ENCODE data around the gene MROH2B.

The MROH2B gene

DNA sequence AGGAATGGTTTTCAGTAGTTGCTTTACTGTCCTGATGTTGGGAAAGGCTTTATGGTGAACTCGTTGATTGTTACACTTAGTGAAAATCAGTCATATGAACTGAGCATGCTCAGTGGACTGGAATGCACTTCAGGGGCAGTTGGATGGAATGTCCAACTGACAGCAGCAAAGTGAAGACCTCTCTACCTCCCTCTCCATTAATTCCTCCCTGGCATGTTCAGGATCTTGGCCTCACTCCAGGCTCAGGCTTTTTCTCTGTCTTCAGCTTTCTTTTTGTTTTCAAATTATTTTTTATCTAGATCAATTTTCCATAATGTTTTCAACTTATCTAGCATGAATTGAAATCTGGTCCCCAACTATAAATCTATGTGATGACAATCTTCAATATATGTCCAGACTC, at the start of gene MROH2B:
Gene MROH2B, minus strand, starts transcription at position 101 of the 400 bp plus-strand sequence. CDS start 490 bp downstream, outside the sequence.
- DNase-seq (ENCODE audit: low read depth in 2 of 2, low spot score in 1 of 2): no peak

- no peak for DNase-seq (ENCODE audit: low read depth in 2 of 2, low spot score in 1 of 2)
Observed at GRCh38 chr5:41120600-41120999, 49.5 kb upstream of the MROH2B start.

- no peak for DNase-seq (ENCODE audit: low read depth in 2 of 2, low spot score in 1 of 2)
Observed at GRCh38 chr5:41118177-41118576, 47.0 kb upstream of the MROH2B start.

DNA sequence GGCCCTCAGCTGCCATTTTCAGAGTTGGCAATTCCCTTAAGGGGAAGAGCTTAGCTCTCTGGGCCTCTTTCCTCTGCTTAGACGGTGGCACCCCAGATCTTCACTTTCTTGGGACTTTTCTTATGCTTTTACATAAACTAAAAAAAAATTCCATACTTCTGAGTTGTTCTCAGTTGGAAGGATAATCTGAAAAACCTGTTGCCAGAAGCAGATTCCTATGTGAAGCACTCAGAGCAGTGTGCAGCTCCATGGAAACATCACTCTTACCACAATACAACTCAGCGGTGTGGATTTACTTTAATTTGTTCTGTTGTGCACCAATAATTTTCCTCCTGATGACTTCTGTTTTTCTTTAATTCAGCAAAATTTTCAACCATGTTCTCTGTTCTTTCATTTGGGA, 44.1 kb upstream of the MROH2B start:
- no peak for DNase-seq (ENCODE audit: low read depth in 2 of 2, low spot score in 1 of 2)

GRCh38 chr5:41112486-41113455, 41.6 kb upstream of the MROH2B start:
- DNase-seq (ENCODE audit: low read depth in 2 of 2, low spot score in 1 of 2): no peak

DNA sequence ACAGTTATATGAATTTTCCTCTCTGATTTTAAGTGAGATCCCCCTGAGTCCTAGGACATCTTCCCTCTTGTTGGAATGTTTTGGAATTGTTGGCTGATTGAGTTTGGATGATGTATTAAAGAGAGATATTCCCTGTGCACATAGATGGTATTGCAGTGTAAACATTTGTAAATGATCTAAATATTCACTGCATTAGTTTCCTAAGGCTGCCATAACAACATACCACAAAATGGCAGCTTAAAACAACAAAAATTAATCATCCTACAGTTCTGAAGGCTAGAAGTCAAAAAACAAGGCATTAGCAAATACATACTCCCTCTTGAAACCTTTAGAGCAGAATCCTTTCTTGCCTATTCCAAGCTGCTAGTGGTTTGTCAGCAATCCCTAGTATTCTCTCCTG, 38.0 kb upstream of the MROH2B start:
- DNase-seq (ENCODE audit: low read depth in 2 of 2, low spot score in 1 of 2): no peak

GRCh38 chr5:41102341-41102740, 31.2 kb upstream of the MROH2B start:
- no peak for DNase-seq (ENCODE audit: low read depth in 2 of 2, low spot score in 1 of 2)

- no peak for DNase-seq (ENCODE audit: low read depth in 2 of 2, low spot score in 1 of 2)
Observed at GRCh38 chr5:41097642-41098041, 26.5 kb upstream of the MROH2B start.

GRCh38 chr5:41095324-41096101, 24.4 kb upstream of the MROH2B start:
- no peak for DNase-seq (ENCODE audit: low read depth in 2 of 2, low spot score in 1 of 2)

- no peak for DNase-seq (ENCODE audit: low read depth in 2 of 2, low spot score in 1 of 2)
Observed at GRCh38 chr5:41094871-41095270, 23.7 kb upstream of the MROH2B start.

DNA sequence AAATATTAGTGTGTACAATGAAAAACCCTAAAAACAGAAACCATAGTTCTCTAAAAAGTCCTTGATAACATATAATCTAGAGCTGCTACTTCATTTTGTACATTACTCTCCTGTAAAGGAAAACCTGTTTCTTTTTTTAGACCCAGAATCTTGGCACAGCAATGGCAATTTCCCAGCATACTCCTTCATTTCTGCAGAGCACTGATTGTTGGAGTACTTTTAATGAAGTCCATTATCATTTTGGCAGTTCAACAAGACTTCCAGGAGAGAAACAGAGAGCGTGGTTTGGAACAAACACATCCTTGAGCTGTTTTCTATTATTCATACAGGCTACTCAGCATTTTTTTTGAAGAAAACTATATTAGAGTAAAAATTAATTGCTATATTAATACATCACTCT, 22.7 kb upstream of the MROH2B start:
- DNase-seq (ENCODE audit: low read depth in 2 of 2, low spot score in 1 of 2): no peak

DNA sequence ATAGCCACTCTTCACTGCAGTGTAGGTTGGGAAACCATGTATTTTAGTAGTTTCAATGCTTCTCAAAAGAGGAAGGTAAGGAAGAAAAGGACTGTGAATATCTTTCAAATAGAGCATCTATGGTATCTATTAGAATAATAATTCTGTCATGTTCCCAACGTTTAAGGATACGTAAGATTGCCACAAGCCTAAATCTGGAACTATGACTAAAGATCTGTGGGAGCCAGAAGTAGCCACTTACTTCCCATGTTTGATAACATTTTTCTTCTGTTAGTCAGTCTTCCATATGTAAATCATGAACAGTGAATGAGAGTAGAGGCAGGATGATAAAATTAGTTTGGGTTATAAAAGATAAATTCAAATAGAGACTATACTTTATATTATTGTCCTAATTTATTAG, 16.3 kb upstream of the MROH2B start:
- no peak for DNase-seq (ENCODE audit: low read depth in 2 of 2, low spot score in 1 of 2)

GRCh38 chr5:41083306-41083705, 12.2 kb upstream of the MROH2B start:
- no peak for DNase-seq (ENCODE audit: low read depth in 2 of 2, low spot score in 1 of 2)

DNA sequence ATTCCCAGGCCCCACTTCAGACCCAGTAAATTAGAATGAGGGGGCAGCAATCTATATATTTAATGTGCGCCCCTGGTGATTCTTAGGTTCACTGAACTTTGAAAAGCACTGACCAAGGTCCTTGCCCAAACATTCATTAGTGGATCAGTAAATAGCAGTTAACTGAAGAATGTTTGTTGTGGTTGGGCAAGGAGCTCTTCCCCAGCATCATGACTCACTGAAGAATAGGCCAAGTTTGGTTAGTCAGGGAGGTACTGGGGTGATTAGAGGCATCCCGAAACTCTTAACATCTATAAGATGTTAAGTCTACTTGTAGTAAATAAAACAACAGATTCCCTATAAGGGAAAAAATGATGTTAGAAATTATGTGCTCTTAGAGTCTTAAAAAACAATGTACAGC, 833 bp upstream of the MROH2B start:
- no peak for DNase-seq (ENCODE audit: low read depth in 2 of 2, low spot score in 1 of 2)

- DNase-seq (ENCODE audit: low read depth in 2 of 2, low spot score in 1 of 2): no peak
Observed at GRCh38 chr5:41067714-41068568, 3.2 kb downstream of the MROH2B start.

- DNase-seq (ENCODE audit: low read depth in 2 of 2, low spot score in 1 of 2): no peak
Observed at GRCh38 chr5:41065691-41066335, 5.3 kb downstream of the MROH2B start.

DNA sequence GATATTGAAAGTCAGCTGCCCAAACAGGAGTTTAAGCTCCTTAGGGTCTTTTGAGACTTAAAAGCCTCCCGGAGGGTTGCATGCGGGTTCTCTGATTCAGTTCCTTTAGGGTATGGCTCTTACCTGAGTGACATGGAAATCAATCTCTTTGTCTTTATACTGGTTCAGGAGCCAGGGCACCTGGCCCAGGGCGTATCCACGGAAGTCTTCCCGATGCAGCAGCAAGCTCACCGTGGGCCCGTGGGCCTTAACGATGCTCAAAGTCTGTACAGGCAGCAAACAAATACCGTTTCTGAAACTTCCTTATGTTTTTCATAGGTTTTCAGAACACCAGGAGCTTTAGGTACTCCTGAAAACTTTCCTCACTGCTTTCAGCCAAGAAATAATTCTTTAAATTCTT, 13.2 kb downstream of the MROH2B start:
- DNase-seq (ENCODE audit: low read depth in 2 of 2, low spot score in 1 of 2): no peak

GRCh38 chr5:41057231-41057630, 13.9 kb downstream of the MROH2B start:
- no peak for DNase-seq (ENCODE audit: low read depth in 2 of 2, low spot score in 1 of 2)

- no peak for DNase-seq (ENCODE audit: low read depth in 2 of 2, low spot score in 1 of 2)
Observed at GRCh38 chr5:41048986-41049385, 22.2 kb downstream of the MROH2B start.

- no peak for DNase-seq (ENCODE audit: low read depth in 2 of 2, low spot score in 1 of 2)
Observed at GRCh38 chr5:41043109-41043747, 27.9 kb downstream of the MROH2B start.

All from stimulated activated CD8-positive, alpha-beta memory T cell treated with anti-CD3 and anti-CD28 coated beads, Interleukin-4, amount 100 ng/mL, for 4 hours (primary cell).